Measurements from ENCODE around the gene MICAL2. TPM values are rescaled to one million over a fixed set of nuclear protein-coding genes. Genes with fewer than 3 reads are reported as not detected.

MICAL2 gene
- total and polyA plus RNA-seq, 2 of the 13 experiments (the other 11 are each of a cell fraction or from before 2014, with no cell fraction given): 0.78 to 1.1 TPM

DNA sequence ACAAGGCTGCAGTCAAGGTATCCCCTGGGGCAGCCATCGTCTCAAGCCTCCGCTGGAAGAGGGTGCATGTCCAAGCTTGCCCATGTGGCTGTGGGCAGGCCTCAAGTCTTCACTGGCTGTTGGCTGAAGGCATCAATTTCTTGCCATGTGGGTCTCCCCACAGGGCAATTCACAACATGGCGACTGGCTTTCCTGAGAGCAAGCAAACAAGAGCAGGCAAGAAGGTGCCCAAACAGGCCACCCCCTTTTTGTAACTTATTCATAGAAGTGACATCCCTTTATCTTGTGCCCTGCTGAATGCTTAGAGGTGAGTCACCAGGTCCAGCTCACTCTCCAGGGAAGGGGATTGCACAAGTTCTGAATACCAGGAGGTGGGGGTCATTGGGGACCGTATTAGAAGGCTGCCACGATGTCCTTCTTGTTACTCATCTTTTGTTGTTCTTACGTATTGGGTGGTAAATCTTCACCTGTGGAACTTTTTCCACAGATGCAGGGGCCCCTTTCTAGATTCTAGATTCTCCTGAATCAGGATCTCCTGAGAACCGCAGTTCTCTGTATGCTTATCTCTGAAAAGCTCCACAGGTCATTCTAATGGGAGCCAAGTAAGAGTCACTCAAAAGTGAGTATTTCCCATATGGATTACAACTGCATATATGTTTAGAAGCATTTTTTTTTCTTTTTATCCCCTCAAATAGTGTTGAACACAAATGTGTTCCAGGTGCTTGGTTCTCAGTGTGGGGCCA is 44.2 kb upstream of the MICAL2 start (continued):
- TF ChIP-seq BCL6 (CRISPR knock-in tag; IDR thresholded peaks at IDR 0.05) (peak; percentile 97), SP5 (CRISPR knock-in tag; IDR thresholded peaks at IDR 0.05; ENCODE audit: borderline replicate concordance, low read depth) (0 out of 2 replicates have a peak, but pooled peaks have one; percentile 27), THAP11 (CRISPR knock-in tag; IDR thresholded peaks at IDR 0.05) (peak; percentile 47; the same call in 1 of the 2 replicates), ZNF343 (CRISPR knock-in tag; IDR thresholded peaks at IDR 0.05) (no peak), JUN (CRISPR knock-in tag; IDR thresholded peaks at IDR 0.05) (peak; percentile 97), ZNF205 (CRISPR knock-in tag; IDR thresholded peaks at IDR 0.05) (no peak), ZNF124 (CRISPR knock-in tag; IDR thresholded peaks at IDR 0.05) (0 out of 2 replicates have a peak, but pooled peaks have one; percentile 45), XRCC5 (optimal IDR thresholded peaks at IDR 0.05; ENCODE audit: low read length) (peak; percentile 46), SOX13 (IDR thresholded peaks at IDR 0.05) (no peak), SOX13 (CRISPR knock-in tag; conservative IDR thresholded peaks at IDR 0.05 in 1 of 2, IDR thresholded peaks at IDR 0.05 in 1 of 2) (peak in 1 of 2 experiments; percentile 79; a peak in 2 of 4 replicates)
- TF ChIP-seq, protein P1, sequence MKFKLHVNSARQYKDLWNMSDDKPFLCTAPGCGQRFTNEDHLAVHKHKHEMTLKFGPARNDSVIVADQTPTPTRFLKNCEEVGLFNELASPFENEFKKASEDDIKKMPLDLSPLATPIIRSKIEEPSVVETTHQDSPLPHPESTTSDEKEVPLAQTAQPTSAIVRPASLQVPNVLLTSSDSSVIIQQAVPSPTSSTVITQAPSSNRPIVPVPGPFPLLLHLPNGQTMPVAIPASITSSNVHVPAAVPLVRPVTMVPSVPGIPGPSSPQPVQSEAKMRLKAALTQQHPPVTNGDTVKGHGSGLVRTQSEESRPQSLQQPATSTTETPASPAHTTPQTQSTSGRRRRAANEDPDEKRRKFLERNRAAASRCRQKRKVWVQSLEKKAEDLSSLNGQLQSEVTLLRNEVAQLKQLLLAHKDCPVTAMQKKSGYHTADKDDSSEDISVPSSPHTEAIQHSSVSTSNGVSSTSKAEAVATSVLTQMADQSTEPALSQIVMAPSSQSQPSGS (CRISPR knock-in tag; IDR thresholded peaks at IDR 0.05): peak; percentile 84
- TF ChIP-seq, protein P2, sequence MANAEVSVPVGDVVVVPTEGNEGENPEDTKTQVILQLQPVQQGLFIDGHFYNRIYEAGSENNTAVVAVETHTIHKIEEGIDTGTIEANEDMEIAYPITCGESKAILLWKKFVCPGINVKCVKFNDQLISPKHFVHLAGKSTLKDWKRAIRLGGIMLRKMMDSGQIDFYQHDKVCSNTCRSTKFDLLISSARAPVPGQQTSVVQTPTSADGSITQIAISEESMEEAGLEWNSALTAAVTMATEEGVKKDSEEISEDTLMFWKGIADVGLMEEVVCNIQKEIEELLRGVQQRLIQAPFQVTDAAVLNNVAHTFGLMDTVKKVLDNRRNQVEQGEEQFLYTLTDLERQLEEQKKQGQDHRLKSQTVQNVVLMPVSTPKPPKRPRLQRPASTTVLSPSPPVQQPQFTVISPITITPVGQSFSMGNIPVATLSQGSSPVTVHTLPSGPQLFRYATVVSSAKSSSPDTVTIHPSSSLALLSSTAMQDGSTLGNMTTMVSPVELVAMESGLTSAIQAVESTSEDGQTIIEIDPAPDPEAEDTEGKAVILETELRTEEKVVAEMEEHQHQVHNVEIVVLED (CRISPR knock-in tag; IDR thresholded peaks at IDR 0.05; ENCODE audit: borderline replicate concordance): no peak
- TF ChIP-seq, protein P3, sequence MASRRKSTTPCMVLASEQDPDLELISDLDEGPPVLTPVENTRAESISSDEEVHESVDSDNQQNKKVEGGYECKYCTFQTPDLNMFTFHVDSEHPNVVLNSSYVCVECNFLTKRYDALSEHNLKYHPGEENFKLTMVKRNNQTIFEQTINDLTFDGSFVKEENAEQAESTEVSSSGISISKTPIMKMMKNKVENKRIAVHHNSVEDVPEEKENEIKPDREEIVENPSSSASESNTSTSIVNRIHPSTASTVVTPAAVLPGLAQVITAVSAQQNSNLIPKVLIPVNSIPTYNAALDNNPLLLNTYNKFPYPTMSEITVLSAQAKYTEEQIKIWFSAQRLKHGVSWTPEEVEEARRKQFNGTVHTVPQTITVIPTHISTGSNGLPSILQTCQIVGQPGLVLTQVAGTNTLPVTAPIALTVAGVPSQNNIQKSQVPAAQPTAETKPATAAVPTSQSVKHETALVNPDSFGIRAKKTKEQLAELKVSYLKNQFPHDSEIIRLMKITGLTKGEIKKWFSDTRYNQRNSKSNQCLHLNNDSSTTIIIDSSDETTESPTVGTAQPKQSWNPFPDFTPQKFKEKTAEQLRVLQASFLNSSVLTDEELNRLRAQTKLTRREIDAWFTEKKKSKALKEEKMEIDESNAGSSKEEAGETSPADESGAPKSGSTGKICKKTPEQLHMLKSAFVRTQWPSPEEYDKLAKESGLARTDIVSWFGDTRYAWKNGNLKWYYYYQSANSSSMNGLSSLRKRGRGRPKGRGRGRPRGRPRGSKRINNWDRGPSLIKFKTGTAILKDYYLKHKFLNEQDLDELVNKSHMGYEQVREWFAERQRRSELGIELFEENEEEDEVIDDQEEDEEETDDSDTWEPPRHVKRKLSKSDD (CRISPR knock-in tag; IDR thresholded peaks at IDR 0.05; ENCODE audit: low read depth): no peak
- TF ChIP-seq, protein P4, sequence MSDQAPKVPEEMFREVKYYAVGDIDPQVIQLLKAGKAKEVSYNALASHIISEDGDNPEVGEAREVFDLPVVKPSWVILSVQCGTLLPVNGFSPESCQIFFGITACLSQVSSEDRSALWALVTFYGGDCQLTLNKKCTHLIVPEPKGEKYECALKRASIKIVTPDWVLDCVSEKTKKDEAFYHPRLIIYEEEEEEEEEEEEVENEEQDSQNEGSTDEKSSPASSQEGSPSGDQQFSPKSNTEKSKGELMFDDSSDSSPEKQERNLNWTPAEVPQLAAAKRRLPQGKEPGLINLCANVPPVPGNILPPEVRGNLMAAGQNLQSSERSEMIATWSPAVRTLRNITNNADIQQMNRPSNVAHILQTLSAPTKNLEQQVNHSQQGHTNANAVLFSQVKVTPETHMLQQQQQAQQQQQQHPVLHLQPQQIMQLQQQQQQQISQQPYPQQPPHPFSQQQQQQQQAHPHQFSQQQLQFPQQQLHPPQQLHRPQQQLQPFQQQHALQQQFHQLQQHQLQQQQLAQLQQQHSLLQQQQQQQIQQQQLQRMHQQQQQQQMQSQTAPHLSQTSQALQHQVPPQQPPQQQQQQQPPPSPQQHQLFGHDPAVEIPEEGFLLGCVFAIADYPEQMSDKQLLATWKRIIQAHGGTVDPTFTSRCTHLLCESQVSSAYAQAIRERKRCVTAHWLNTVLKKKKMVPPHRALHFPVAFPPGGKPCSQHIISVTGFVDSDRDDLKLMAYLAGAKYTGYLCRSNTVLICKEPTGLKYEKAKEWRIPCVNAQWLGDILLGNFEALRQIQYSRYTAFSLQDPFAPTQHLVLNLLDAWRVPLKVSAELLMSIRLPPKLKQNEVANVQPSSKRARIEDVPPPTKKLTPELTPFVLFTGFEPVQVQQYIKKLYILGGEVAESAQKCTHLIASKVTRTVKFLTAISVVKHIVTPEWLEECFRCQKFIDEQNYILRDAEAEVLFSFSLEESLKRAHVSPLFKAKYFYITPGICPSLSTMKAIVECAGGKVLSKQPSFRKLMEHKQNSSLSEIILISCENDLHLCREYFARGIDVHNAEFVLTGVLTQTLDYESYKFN (CRISPR knock-in tag; conservative IDR thresholded peaks at IDR 0.05): 0 out of 2 replicates have a peak, but pooled peaks have one; percentile 15
